ENCODE measurements around the gene HDAC7.

- TF ChIP-seq EZH2phosphoT487 (IDR thresholded peaks at IDR 0.05; ENCODE audit: borderline replicate concordance), result no peak
- no peak for TF ChIP-seq CTCF (conservative IDR thresholded peaks at IDR 0.05; ENCODE audit: low read length)
Observed at GRCh38 chr12:47822401-47822800, 2.7 kb upstream of the HDAC7 start.
